Measurements from ENCODE around the gene PLEKHB2.

DNA sequence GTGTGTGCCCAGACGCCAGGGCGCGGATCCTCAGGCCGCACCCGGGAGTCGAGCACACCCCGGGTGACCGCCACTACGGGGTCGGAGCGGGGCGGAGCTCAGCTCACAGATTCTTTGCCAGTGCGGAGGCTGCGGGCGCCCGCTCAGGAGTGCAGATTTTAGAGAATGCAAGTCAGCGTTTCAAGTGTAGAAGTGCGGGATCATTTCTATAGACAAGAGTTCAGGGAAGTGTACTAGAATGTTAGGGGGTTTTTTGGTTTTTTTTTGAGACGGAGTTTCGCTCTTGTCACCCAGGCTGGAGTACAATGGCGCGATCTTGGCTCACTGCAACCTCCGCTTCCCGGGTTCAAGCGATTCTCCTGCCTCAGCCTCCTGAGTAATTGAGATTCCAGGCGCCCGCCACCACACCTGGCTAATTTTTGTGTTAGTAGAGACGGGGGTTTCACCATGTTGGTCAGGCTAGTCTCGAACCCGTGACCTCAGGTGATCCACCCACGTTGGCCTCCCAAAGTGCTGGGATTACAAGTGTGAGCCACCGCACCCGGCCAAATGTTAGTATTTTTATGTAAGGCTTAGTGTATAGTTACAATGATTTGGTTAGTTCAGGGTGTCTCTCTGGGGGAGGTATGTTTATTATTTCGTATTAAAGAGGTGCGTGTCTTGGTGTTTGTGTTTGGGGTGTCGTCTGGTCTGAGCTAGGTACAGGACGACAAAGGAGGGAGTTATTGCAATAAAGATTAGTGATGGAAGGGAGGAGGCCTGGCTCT lies 11.3 kb upstream of the PLEKHB2 start:
- TF ChIP-seq EZH2 (IDR thresholded peaks at IDR 0.05; ENCODE audit: borderline replicate concordance, insufficient read depth, low read depth, low read length, poor library complexity, severe bottlenecking), result no peak
- TF ChIP-seq, protein P1, sequence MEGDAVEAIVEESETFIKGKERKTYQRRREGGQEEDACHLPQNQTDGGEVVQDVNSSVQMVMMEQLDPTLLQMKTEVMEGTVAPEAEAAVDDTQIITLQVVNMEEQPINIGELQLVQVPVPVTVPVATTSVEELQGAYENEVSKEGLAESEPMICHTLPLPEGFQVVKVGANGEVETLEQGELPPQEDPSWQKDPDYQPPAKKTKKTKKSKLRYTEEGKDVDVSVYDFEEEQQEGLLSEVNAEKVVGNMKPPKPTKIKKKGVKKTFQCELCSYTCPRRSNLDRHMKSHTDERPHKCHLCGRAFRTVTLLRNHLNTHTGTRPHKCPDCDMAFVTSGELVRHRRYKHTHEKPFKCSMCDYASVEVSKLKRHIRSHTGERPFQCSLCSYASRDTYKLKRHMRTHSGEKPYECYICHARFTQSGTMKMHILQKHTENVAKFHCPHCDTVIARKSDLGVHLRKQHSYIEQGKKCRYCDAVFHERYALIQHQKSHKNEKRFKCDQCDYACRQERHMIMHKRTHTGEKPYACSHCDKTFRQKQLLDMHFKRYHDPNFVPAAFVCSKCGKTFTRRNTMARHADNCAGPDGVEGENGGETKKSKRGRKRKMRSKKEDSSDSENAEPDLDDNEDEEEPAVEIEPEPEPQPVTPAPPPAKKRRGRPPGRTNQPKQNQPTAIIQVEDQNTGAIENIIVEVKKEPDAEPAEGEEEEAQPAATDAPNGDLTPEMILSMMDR (IDR thresholded peaks at IDR 0.05), result no peak

Data from B cell (primary cell).